HepG2 (cell line): ENCODE results near the gene ZFAND2B. TPM values are rescaled to one million over a fixed set of nuclear protein-coding genes. Genes with fewer than 3 reads are reported as not detected.

Source experiments
- GATAD1 ChIP-seq: IDR thresholded peaks from 2 replicates; pipeline ENCODE4 v1.6.1; 2016; ENCODE audit warnings: missing genetic modification reagents, missing compliant biosample characterization
- HNRNPH1 ChIP-seq: fragments of 200-400 bp; formaldehyde crosslinking; optimal IDR thresholded peaks from 2 replicates; pipeline ENCODE3; 2017; ENCODE audit warnings: mild to moderate bottlenecking, low read depth, low read length
- IKZF5 ChIP-seq: IDR thresholded peaks from 2 replicates; pipeline ENCODE4 v1.6.1; 2018; ENCODE audit warnings: missing genetic modification reagents, mild to moderate bottlenecking, missing compliant biosample characterization
- MLX ChIP-seq: IDR thresholded peaks from 2 replicates; pipeline ENCODE4 v1.6.1; 2016
- MZF1 ChIP-seq: sonication (generic); formaldehyde crosslinking; IDR thresholded peaks from 2 replicates; pipeline ENCODE4 v1.8.1; 2023; ENCODE audit warnings: mild to moderate bottlenecking, missing genetic modification reagents, borderline replicate concordance
- PHB2 ChIP-seq: fragments of 450-650 bp; IDR thresholded peaks from 2 replicates; pipeline ENCODE4 v1.6.1; 2018; ENCODE audit not compliant: partially characterized antibody
- SALL1 ChIP-seq: sonication (generic); formaldehyde crosslinking; IDR thresholded peaks from 2 replicates; pipeline ENCODE4 v1.8.0; 2022; ENCODE audit warnings: mild to moderate bottlenecking, missing genetic modification reagents
- SRSF4 ChIP-seq: fragments of 200-400 bp; formaldehyde crosslinking; IDR thresholded peaks from one replicate; pipeline ENCODE4 v1.6.1; 2018; ENCODE audit warnings: mild to moderate bottlenecking, low read depth, low read length, moderate library complexity; ENCODE audit not compliant: poor library complexity, severe bottlenecking
- UBTF ChIP-seq: sonication (generic); formaldehyde crosslinking; IDR thresholded peaks from 2 replicates; pipeline ENCODE4 v1.4.0; 2020; ENCODE audit warnings: mild to moderate bottlenecking, missing genetic modification reagents
- ZBTB3 ChIP-seq: sonication (generic); formaldehyde crosslinking; IDR thresholded peaks from 2 replicates; pipeline ENCODE4 v1.4.0; 2020; ENCODE audit warnings: low read depth, mild to moderate bottlenecking, moderate library complexity, missing genetic modification reagents, borderline replicate concordance
- ZNF331 ChIP-seq: sonication (generic); formaldehyde crosslinking; IDR thresholded peaks from 2 replicates; pipeline ENCODE4 v1.4.0; 2020; ENCODE audit warnings: missing genetic modification reagents
- ZNF337 ChIP-seq: sonication (generic); formaldehyde crosslinking; IDR thresholded peaks from 2 replicates; pipeline ENCODE4 v1.5.1; 2020; ENCODE audit warnings: missing genetic modification reagents, low read depth, mild to moderate bottlenecking, borderline replicate concordance
- ZNF501 ChIP-seq: sonication (generic); formaldehyde crosslinking; IDR thresholded peaks from 2 replicates; pipeline ENCODE4 v1.5.1; 2020; ENCODE audit warnings: mild to moderate bottlenecking, moderate library complexity, missing genetic modification reagents
- ZNF503 ChIP-seq: sonication (generic); formaldehyde crosslinking; IDR thresholded peaks from 2 replicates; pipeline ENCODE4 v1.4.0; 2020; ENCODE audit warnings: missing genetic modification reagents
- ZNF619 ChIP-seq: sonication (generic); formaldehyde crosslinking; IDR thresholded peaks from 2 replicates; pipeline ENCODE4 v1.4.0; 2020; ENCODE audit warnings: mild to moderate bottlenecking, missing genetic modification reagents
- ZNF709 ChIP-seq: sonication (generic); formaldehyde crosslinking; IDR thresholded peaks from 2 replicates; pipeline ENCODE4 v1.5.0; 2020; ENCODE audit warnings: mild to moderate bottlenecking, missing genetic modification reagents
- polyA plus RNA-seq, 8 experiments: library from polyadenylated mRNA; depleted of rRNA in 3 of 8; stranded (reverse) in 7 of 8; unstranded in 1 of 8; fragments of >200 nt; fragmentation: Illumina TruSeq in 4 of 8; extraction: Trizol in 4 of 8; gene quantifications; 2 replicates each; pipeline versions ENCODE4 v1.2.1 to v1.2.3, GENCODE V29; 2011 to 2016; ENCODE audit warnings: low read depth in 4 of 8, missing spikeins in 1 of 8, mixed read lengths in 1 of 8; ENCODE audit not compliant: insufficient read depth in 1 of 8
- total RNA-seq, 5 experiments: library from RNA; depleted of rRNA; stranded (reverse); fragments of >200 nt; fragmentation: Illumina TruSeq; extraction: Trizol; gene quantifications; 2 replicates each; pipeline ENCODE4 v1.2.3, GENCODE V29; 2016; ENCODE audit warnings: low read depth in 1 of 5
- TF ChIP-seq, protein P1 (sequence below): sonication (generic); formaldehyde crosslinking; IDR thresholded peaks from 2 replicates; pipeline ENCODE4 v1.4.0; 2020; ENCODE audit warnings: mild to moderate bottlenecking, missing genetic modification reagents

The ZFAND2B gene
- total and polyA plus RNA-seq, 2 of the 13 experiments (the other 11 are each of a cell fraction or from before 2014, with no cell fraction given), result 53.3 to 115 TPM

- TF ChIP-seq ZNF503 (CRISPR knock-in tag), result peak; percentile 37; the same call in 1 of the 2 replicates
- TF ChIP-seq ZNF501 (CRISPR knock-in tag), result peak; percentile 63
- peak; percentile 67; the same call in 1 of the 2 replicates for TF ChIP-seq MLX (CRISPR knock-in tag)
- TF ChIP-seq ZNF709 (CRISPR knock-in tag), result no peak
- peak; percentile 80 for TF ChIP-seq UBTF (CRISPR knock-in tag)
- TF ChIP-seq SALL1 (CRISPR knock-in tag), result peak; percentile 91
- no peak for TF ChIP-seq PHB2
- TF ChIP-seq, protein P1, sequence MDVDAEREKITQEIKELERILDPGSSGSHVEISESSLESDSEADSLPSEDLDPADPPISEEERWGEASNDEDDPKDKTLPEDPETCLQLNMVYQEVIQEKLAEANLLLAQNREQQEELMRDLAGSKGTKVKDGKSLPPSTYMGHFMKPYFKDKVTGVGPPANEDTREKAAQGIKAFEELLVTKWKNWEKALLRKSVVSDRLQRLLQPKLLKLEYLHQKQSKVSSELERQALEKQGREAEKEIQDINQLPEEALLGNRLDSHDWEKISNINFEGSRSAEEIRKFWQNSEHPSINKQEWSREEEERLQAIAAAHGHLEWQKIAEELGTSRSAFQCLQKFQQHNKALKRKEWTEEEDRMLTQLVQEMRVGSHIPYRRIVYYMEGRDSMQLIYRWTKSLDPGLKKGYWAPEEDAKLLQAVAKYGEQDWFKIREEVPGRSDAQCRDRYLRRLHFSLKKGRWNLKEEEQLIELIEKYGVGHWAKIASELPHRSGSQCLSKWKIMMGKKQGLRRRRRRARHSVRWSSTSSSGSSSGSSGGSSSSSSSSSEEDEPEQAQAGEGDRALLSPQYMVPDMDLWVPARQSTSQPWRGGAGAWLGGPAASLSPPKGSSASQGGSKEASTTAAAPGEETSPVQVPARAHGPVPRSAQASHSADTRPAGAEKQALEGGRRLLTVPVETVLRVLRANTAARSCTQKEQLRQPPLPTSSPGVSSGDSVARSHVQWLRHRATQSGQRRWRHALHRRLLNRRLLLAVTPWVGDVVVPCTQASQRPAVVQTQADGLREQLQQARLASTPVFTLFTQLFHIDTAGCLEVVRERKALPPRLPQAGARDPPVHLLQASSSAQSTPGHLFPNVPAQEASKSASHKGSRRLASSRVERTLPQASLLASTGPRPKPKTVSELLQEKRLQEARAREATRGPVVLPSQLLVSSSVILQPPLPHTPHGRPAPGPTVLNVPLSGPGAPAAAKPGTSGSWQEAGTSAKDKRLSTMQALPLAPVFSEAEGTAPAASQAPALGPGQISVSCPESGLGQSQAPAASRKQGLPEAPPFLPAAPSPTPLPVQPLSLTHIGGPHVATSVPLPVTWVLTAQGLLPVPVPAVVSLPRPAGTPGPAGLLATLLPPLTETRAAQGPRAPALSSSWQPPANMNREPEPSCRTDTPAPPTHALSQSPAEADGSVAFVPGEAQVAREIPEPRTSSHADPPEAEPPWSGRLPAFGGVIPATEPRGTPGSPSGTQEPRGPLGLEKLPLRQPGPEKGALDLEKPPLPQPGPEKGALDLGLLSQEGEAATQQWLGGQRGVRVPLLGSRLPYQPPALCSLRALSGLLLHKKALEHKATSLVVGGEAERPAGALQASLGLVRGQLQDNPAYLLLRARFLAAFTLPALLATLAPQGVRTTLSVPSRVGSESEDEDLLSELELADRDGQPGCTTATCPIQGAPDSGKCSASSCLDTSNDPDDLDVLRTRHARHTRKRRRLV, result no peak
- TF ChIP-seq MZF1 (CRISPR knock-in tag), result 0 out of 2 replicates have a peak, but pooled peaks have one; percentile 34
- peak; percentile 62; the same call in 1 of the 2 replicates for TF ChIP-seq IKZF5 (CRISPR knock-in tag)
- no peak for TF ChIP-seq SRSF4
- TF ChIP-seq ZNF337 (CRISPR knock-in tag), result peak; percentile 80
- peak; percentile 75 for TF ChIP-seq HNRNPH1
- TF ChIP-seq ZNF619, result no peak
- TF ChIP-seq GATAD1 (CRISPR knock-in tag), result peak; percentile 56; the same call in 1 of the 2 replicates
- TF ChIP-seq ZBTB3, result 0 out of 2 replicates have a peak, but pooled peaks have one; percentile 44
- TF ChIP-seq ZNF331, result peak; percentile 84
These were observed 1.5 kb downstream of the ZFAND2B start (continued) for GRCh38 chr2:219207884-219208740.
